Panc1 (cell line): ENCODE measurements around the gene HNRNPAB. TPM values are rescaled to one million over a fixed set of nuclear protein-coding genes. Genes with fewer than 3 reads are reported as not detected.

Experiments used
- ATAC-seq: fragments of 200-7000 bp; cut with Tn5 transposase; 2 replicates; pipeline ENCODE4 v1.9.1; 2020; ENCODE audit warnings: mild to moderate bottlenecking, moderate library complexity
- BruUV-seq: library from RNA; stranded (reverse); fragments of 400-500 nt; replicated peaks from 2 replicates; lab custom pipeline; 2021; lab: Mats Ljungman, UMichigan
- CTCF ChIA-PET: fragments of 300-600 bp; sonication (Branson Sonifier 250); formaldehyde crosslinking; loops from one replicate; lab custom pipeline; 2022; ENCODE audit warnings: antibody characterized with exemption; lab: Charles Lee
- POLR2A ChIA-PET: fragments of 300-600 bp; sonication (Branson Sonifier 250); formaldehyde crosslinking; loops from one replicate; lab custom pipeline; 2022; ENCODE audit warnings: antibody characterized with exemption; lab: Charles Lee
- DNase-seq: peaks from one replicate; pipeline ENCODE4 v3.0.0-alpha.2; 2010; ENCODE audit warnings: low read depth, low spot score
- H3K27ac ChIP-seq: 2 replicates; pipeline ENCODE4 v1.5.1; 2011; ENCODE audit warnings: mild to moderate bottlenecking, low read length, inconsistent platforms
- H3K27me3 ChIP-seq: fragments of 200-500 bp; sonication (Bioruptor generic); 2 replicates; pipeline ENCODE4 v1.6.0; 2014; ENCODE audit warnings: low read length, inconsistent platforms; ENCODE audit not compliant: control insufficient read depth, insufficient read depth
- H3K36me3 ChIP-seq: fragments of 200-500 bp; sonication (Bioruptor generic); 2 replicates; pipeline ENCODE4 v1.5.1; 2014; ENCODE audit warnings: inconsistent platforms, mild to moderate bottlenecking, low read length, moderate library complexity; ENCODE audit not compliant: control insufficient read depth, insufficient read depth
- H3K4me1 ChIP-seq: 2 replicates; pipeline ENCODE4 v1.5.1; 2011; ENCODE audit warnings: inconsistent platforms, mild to moderate bottlenecking, low read length, moderate library complexity; ENCODE audit not compliant: control insufficient read depth, insufficient read depth
- H3K4me3 ChIP-seq, 2 experiments: 2 replicates each; pipeline ENCODE4 v1.5.1; 2011 to 2012; ENCODE audit warnings: low read depth in 2 of 2, low read length in 2 of 2, mild to moderate bottlenecking in 2 of 2, inconsistent platforms in 1 of 2, moderate library complexity in 1 of 2
- H3K9me3 ChIP-seq: fragments of 200-500 bp; sonication (Bioruptor generic); 2 replicates; pipeline ENCODE4 v1.5.1; 2014; ENCODE audit warnings: low read depth, mild to moderate bottlenecking, inconsistent platforms, low read length, moderate library complexity; ENCODE audit not compliant: control insufficient read depth, insufficient read depth
- POLR2AphosphoS5 ChIP-seq: IDR thresholded peaks from 2 replicates; pipeline ENCODE4 v1.6.1; 2012; ENCODE audit warnings: mild to moderate bottlenecking, low read depth, low read length, moderate library complexity
- SIN3A ChIP-seq: IDR thresholded peaks from 2 replicates; pipeline ENCODE4 v1.6.1; 2012; ENCODE audit warnings: low read depth, mild to moderate bottlenecking, low read length, moderate library complexity, borderline replicate concordance; ENCODE audit not compliant: insufficient read depth
- TCF7L2 ChIP-seq: IDR thresholded peaks from 2 replicates; pipeline ENCODE4 v1.6.1; 2011; ENCODE audit warnings: mild to moderate bottlenecking, low read depth, low read length, inconsistent platforms
- in situ Hi-C: cut with HindIII; loops from 2 replicates; pipeline ENCODE4 v1.10.0; 2016; ENCODE audit warnings: low sequenced_read_pairs, low pct_unique_long_range_greater_than_20kb
- intact Hi-C: fragments of 100-400 bp; cut with micrococcal nuclease; formaldehyde crosslinking; loops from one replicate; pipeline ENCODE4 v1.10.0; 2022; ENCODE audit not compliant: unreplicated experiment
- total RNA-seq: library from RNA; stranded (reverse); gene quantifications from one replicate; pipeline ENCODE4 v1.2.1, GENCODE V29; 2021; ENCODE audit not compliant: unreplicated experiment
- TF ChIP-seq, protein P1 (sequence below): fragments of 450-650 bp; IDR thresholded peaks from 2 replicates; pipeline ENCODE4 v1.5.1; 2017; ENCODE audit warnings: mild to moderate bottlenecking
- TF ChIP-seq, protein P2 (sequence below), 2 experiments: IDR thresholded peaks; 2 replicates each; pipeline ENCODE4 v1.6.1; 2011 to 2012; ENCODE audit warnings: low read depth in 2 of 2, control low read depth in 1 of 2, low read length in 1 of 2, mild to moderate bottlenecking in 1 of 2, moderate library complexity in 1 of 2; ENCODE audit not compliant: insufficient read depth in 1 of 2

Gene HNRNPAB
- total RNA-seq, 1 experiment from 2014 or later: 273 TPM

DNA sequence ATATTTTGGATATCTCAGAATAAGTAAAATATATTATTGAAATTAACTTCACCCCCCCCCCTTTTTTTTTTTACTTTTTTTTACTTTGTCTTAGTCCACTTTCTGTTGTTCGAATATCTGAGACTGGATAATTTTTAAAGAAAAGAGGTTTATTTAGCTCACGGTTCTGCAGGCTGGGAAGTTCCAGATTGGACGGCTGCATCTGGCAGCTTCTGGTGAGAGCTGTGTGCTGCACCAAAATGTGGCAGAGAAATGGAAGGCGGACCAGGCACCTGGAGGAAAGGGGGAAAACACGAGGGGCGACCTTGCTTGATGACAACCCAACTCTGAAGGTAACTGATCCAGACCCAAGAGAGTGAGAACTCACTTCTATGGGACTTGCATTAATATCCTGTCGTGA, 11.5 kb upstream of the HNRNPAB start:
- TF ChIP-seq, protein P1, sequence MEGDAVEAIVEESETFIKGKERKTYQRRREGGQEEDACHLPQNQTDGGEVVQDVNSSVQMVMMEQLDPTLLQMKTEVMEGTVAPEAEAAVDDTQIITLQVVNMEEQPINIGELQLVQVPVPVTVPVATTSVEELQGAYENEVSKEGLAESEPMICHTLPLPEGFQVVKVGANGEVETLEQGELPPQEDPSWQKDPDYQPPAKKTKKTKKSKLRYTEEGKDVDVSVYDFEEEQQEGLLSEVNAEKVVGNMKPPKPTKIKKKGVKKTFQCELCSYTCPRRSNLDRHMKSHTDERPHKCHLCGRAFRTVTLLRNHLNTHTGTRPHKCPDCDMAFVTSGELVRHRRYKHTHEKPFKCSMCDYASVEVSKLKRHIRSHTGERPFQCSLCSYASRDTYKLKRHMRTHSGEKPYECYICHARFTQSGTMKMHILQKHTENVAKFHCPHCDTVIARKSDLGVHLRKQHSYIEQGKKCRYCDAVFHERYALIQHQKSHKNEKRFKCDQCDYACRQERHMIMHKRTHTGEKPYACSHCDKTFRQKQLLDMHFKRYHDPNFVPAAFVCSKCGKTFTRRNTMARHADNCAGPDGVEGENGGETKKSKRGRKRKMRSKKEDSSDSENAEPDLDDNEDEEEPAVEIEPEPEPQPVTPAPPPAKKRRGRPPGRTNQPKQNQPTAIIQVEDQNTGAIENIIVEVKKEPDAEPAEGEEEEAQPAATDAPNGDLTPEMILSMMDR: no peak
- TF ChIP-seq, protein P2, sequence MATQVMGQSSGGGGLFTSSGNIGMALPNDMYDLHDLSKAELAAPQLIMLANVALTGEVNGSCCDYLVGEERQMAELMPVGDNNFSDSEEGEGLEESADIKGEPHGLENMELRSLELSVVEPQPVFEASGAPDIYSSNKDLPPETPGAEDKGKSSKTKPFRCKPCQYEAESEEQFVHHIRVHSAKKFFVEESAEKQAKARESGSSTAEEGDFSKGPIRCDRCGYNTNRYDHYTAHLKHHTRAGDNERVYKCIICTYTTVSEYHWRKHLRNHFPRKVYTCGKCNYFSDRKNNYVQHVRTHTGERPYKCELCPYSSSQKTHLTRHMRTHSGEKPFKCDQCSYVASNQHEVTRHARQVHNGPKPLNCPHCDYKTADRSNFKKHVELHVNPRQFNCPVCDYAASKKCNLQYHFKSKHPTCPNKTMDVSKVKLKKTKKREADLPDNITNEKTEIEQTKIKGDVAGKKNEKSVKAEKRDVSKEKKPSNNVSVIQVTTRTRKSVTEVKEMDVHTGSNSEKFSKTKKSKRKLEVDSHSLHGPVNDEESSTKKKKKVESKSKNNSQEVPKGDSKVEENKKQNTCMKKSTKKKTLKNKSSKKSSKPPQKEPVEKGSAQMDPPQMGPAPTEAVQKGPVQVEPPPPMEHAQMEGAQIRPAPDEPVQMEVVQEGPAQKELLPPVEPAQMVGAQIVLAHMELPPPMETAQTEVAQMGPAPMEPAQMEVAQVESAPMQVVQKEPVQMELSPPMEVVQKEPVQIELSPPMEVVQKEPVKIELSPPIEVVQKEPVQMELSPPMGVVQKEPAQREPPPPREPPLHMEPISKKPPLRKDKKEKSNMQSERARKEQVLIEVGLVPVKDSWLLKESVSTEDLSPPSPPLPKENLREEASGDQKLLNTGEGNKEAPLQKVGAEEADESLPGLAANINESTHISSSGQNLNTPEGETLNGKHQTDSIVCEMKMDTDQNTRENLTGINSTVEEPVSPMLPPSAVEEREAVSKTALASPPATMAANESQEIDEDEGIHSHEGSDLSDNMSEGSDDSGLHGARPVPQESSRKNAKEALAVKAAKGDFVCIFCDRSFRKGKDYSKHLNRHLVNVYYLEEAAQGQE (IDR thresholded peaks at IDR 0.05; ENCODE audit: insufficient read depth in 1 of 2, low read depth in 2 of 2, low read length in 1 of 2): no peak
- TF ChIP-seq POLR2AphosphoS5 (no peak), SIN3A (no peak), TCF7L2 (no peak)
- Histone ChIP-seq H3K9me3 (no peaks in the 10 kb centered on the region), H3K27me3 (no peaks in the 10 kb centered on the region), H3K4me1 (no peaks in the 10 kb centered on the region), H3K4me3 (no peak overlapping the region), H3K36me3 (no peaks in the 10 kb centered on the region), H3K27ac (no peak overlapping the region)
- DNase-seq: no peak
- no peak for ATAC-seq
- BruUV-seq: no TSS peak
- ChIA-PET CTCF (interaction anchor here (0.5 to 0.7 kb wide), 2 partner anchors 12 to 126 kb away, joined by 7 to 13 read pairs; no protein-coding TSS in a partner anchor), POLR2A (interaction anchor here (0.6 kb wide), 1 partner anchor 8 kb away, joined by 15 read pairs; no protein-coding TSS in a partner anchor)
- in situ Hi-C loops (no loop called here), intact Hi-C loops (no loop called here)

GRCh38 chr5:178193251-178193809, 11.0 kb upstream of the HNRNPAB start:
- CTCF ChIA-PET: interaction anchor here (0.5 to 0.7 kb wide), 2 partner anchors 12 to 127 kb away, joined by 7 to 13 read pairs; no protein-coding TSS in a partner anchor
- POLR2A ChIA-PET: interaction anchor here (0.6 kb wide), 1 partner anchor 8 kb away, joined by 15 read pairs; no protein-coding TSS in a partner anchor
- in situ Hi-C loops (no loop called here), intact Hi-C loops (no loop called here)
- no peaks in the 10 kb centered on the region for H3K9me3 ChIP-seq
- ATAC-seq (no peak), DNase-seq (no peak)
- H3K4me3 ChIP-seq: no peak overlapping the region
- H3K4me1 ChIP-seq: no peaks in the 10 kb centered on the region
- H3K36me3 ChIP-seq: no peaks in the 10 kb centered on the region
- no TSS peak for BruUV-seq
- no peak overlapping the region for H3K27ac ChIP-seq
- TF ChIP-seq, protein P2 (IDR thresholded peaks at IDR 0.05; ENCODE audit: insufficient read depth in 1 of 2, low read depth in 2 of 2, low read length in 1 of 2): no peak
- TF ChIP-seq POLR2AphosphoS5 (no peak), SIN3A (no peak), TCF7L2 (no peak)
- TF ChIP-seq, protein P1: no peak
- no peaks in the 10 kb centered on the region for H3K27me3 ChIP-seq
